WTC11 (cell line): ENCODE measurements around the gene RIPOR1. TPM values are rescaled to one million over a fixed set of nuclear protein-coding genes. Genes with fewer than 3 reads are reported as not detected.

Experiments used
- ATAC-seq: fragments of 200-7000 bp; cut with Tn5 transposase; 2 replicates; pipeline ENCODE4 v1.10.0; 2021; ENCODE audit warnings: mild to moderate bottlenecking, moderate library complexity
- CTCF ChIA-PET: fragments of 300-600 bp; sonication (Branson Sonifier 250); formaldehyde crosslinking; loops from one replicate; lab custom pipeline; 2021; ENCODE audit warnings: antibody characterized with exemption; lab: Charles Lee
- POLR2A ChIA-PET: fragments of 350-600 bp; sonication (Branson Sonifier 250); formaldehyde crosslinking; loops from one replicate; lab custom pipeline; 2021; ENCODE audit warnings: antibody characterized with exemption; lab: Charles Lee
- DNase-seq: peaks from one replicate; pipeline ENCODE4 v3.0.0; 2021; ENCODE audit warnings: low spot score
- H3K27ac Mint-ChIP-seq: 2 replicates; pipeline ENCODE4 v1.8.0; 2021; ENCODE audit warnings: mixed read lengths
- H3K27me3 Mint-ChIP-seq: 2 replicates; pipeline ENCODE4 v1.8.0; 2021; ENCODE audit warnings: low read depth, mild to moderate bottlenecking, moderate library complexity, mixed read lengths
- H3K36me3 Mint-ChIP-seq: 2 replicates; pipeline ENCODE4 v1.8.0; 2021; ENCODE audit warnings: mixed read lengths
- H3K4me1 Mint-ChIP-seq: 2 replicates; pipeline ENCODE4 v1.8.0; 2022; ENCODE audit warnings: mixed read lengths
- H3K4me3 Mint-ChIP-seq: 2 replicates; pipeline ENCODE4 v1.8.0; 2021; ENCODE audit warnings: mild to moderate bottlenecking, moderate library complexity, mixed read lengths
- H3K9me3 Mint-ChIP-seq: 2 replicates; pipeline ENCODE4 v1.8.0; 2021; ENCODE audit warnings: mixed read lengths
- CREM ChIP-seq: sonication (generic); formaldehyde crosslinking; IDR thresholded peaks from 2 replicates; pipeline ENCODE4 v1.8.1; 2022; ENCODE audit warnings: mild to moderate bottlenecking, missing genetic modification reagents, moderate library complexity
- ETV6 ChIP-seq: sonication (generic); formaldehyde crosslinking; IDR thresholded peaks from 2 replicates; pipeline ENCODE4 v1.8.1; 2022; ENCODE audit warnings: mild to moderate bottlenecking, missing genetic modification reagents
- GRHL2 ChIP-seq: fragments of 250-450 bp; sonication (Bioruptor Pico); IDR thresholded peaks from 2 replicates; pipeline ENCODE4 v1.8.0; 2022; ENCODE audit warnings: mild to moderate bottlenecking, moderate library complexity; ENCODE audit not compliant: insufficient replicate concordance, severe bottlenecking
- JAZF1 ChIP-seq: fragments of 250-450 bp; sonication (Bioruptor Pico); IDR thresholded peaks from 2 replicates; pipeline ENCODE4 v1.9.0; 2021; ENCODE audit warnings: moderate library complexity, mild to moderate bottlenecking, inconsistent platforms
- MXD4 ChIP-seq: fragments of 250-450 bp; sonication (Bioruptor Pico); IDR thresholded peaks from 2 replicates; pipeline ENCODE4 v1.8.0; 2021; ENCODE audit warnings: mild to moderate bottlenecking, moderate library complexity, borderline replicate concordance
- PRRX2 ChIP-seq: fragments of 250-450 bp; sonication (Bioruptor Pico); IDR thresholded peaks from 2 replicates; pipeline ENCODE4 v1.8.0; 2021; ENCODE audit warnings: mild to moderate bottlenecking
- TCF7 ChIP-seq: sonication (generic); formaldehyde crosslinking; IDR thresholded peaks from 2 replicates; pipeline ENCODE4 v1.8.0; 2022; ENCODE audit warnings: mild to moderate bottlenecking, low read depth, missing genetic modification reagents, moderate library complexity
- TEAD4 ChIP-seq: sonication (generic); formaldehyde crosslinking; IDR thresholded peaks from 2 replicates; pipeline ENCODE4 v1.8.0; 2022; ENCODE audit warnings: mild to moderate bottlenecking, missing genetic modification reagents
- ZNF121 ChIP-seq: sonication (generic); formaldehyde crosslinking; IDR thresholded peaks from 2 replicates; pipeline ENCODE4 v1.8.0; 2023; ENCODE audit warnings: missing genetic modification reagents
- ZNF396 ChIP-seq: fragments of 250-450 bp; sonication (Bioruptor Pico); IDR thresholded peaks from 2 replicates; pipeline ENCODE4 v1.8.0; 2021; ENCODE audit warnings: mild to moderate bottlenecking, moderate library complexity, borderline replicate concordance
- total RNA-seq: library from RNA; stranded (reverse); gene quantifications from 3 replicates; pipeline ENCODE4 v1.2.3, GENCODE V29; 2021
- TF ChIP-seq, protein P1 (sequence below): sonication (generic); formaldehyde crosslinking; IDR thresholded peaks from 2 replicates; pipeline ENCODE4 v1.8.0; 2023; ENCODE audit warnings: missing genetic modification reagents
- TF ChIP-seq, protein P2 (sequence below): sonication (generic); formaldehyde crosslinking; IDR thresholded peaks from 2 replicates; pipeline ENCODE4 v1.8.1; 2022; ENCODE audit warnings: missing genetic modification reagents, borderline replicate concordance
- TF ChIP-seq, protein P3 (sequence below): fragments of 200-600 bp; IDR thresholded peaks from 2 replicates; pipeline ENCODE4 v1.8.0; 2022; ENCODE audit warnings: antibody characterized with exemption
- TF ChIP-seq, protein P4 (sequence below): sonication (generic); formaldehyde crosslinking; IDR thresholded peaks from 2 replicates; pipeline ENCODE4 v1.8.1; 2023; ENCODE audit warnings: mild to moderate bottlenecking, missing genetic modification reagents
- TF ChIP-seq, protein P5 (sequence below): sonication (generic); formaldehyde crosslinking; IDR thresholded peaks from 2 replicates; pipeline ENCODE4 v1.8.0; 2023; ENCODE audit warnings: missing genetic modification reagents, mild to moderate bottlenecking, borderline replicate concordance
- TF ChIP-seq, protein P6 (sequence below): sonication (generic); formaldehyde crosslinking; IDR thresholded peaks from 2 replicates; pipeline ENCODE4 v1.8.0; 2022; ENCODE audit warnings: mild to moderate bottlenecking, missing genetic modification reagents
- TF ChIP-seq, protein P7 (sequence below): fragments of 250-450 bp; sonication (Bioruptor Pico); IDR thresholded peaks from 2 replicates; pipeline ENCODE4 v1.8.0; 2021; ENCODE audit warnings: mild to moderate bottlenecking
- TF ChIP-seq, protein P8 (sequence below): fragments of 250-450 bp; sonication (Bioruptor Pico); IDR thresholded peaks from 2 replicates; pipeline ENCODE4 v1.9.0; 2021; ENCODE audit warnings: mild to moderate bottlenecking
- TF ChIP-seq, protein P9 (sequence below): sonication (generic); formaldehyde crosslinking; IDR thresholded peaks from 2 replicates; pipeline ENCODE4 v1.8.1; 2022; ENCODE audit warnings: mild to moderate bottlenecking, missing genetic modification reagents, moderate library complexity, borderline replicate concordance
- TF ChIP-seq, protein P10 (sequence below): sonication (generic); formaldehyde crosslinking; IDR thresholded peaks from 2 replicates; pipeline ENCODE4 v1.8.1; 2023; ENCODE audit warnings: mild to moderate bottlenecking, missing genetic modification reagents

The RIPOR1 gene
- total RNA-seq, 1 experiment from 2014 or later, result 14.9 TPM

DNA sequence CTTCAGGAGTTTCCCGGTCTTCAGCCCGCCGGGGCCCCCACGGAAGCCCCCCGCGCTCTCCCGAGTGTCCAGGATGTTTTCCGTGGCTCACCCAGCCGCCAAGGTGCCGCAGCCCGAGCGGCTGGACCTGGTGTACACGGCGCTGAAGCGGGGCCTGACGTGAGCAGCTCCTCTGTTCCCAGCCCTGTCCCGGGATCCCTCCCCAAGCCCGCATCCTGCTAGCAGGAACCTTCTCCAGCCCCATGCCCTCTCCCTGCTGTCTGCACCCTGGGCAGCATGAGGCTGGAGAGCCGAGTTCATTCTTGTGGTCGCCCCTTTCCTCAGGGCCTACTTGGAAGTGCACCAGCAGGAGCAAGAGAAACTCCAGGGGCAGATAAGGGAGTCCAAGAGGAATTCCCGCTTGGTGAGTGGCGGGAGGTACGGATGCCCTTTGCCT lies 10.1 kb downstream of the RIPOR1 start (continued):
- TF ChIP-seq, protein P1, sequence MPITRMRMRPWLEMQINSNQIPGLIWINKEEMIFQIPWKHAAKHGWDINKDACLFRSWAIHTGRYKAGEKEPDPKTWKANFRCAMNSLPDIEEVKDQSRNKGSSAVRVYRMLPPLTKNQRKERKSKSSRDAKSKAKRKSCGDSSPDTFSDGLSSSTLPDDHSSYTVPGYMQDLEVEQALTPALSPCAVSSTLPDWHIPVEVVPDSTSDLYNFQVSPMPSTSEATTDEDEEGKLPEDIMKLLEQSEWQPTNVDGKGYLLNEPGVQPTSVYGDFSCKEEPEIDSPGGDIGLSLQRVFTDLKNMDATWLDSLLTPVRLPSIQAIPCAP, result no peak
- TF ChIP-seq, protein P2, sequence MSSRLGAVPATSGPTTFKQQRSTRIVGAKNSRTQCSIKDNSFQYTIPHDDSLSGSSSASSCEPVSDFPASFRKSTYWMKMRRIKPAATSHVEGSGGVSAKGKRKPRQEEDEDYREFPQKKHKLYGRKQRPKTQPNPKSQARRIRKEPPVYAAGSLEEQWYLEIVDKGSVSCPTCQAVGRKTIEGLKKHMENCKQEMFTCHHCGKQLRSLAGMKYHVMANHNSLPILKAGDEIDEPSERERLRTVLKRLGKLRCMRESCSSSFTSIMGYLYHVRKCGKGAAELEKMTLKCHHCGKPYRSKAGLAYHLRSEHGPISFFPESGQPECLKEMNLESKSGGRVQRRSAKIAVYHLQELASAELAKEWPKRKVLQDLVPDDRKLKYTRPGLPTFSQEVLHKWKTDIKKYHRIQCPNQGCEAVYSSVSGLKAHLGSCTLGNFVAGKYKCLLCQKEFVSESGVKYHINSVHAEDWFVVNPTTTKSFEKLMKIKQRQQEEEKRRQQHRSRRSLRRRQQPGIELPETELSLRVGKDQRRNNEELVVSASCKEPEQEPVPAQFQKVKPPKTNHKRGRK, result no peak
- TF ChIP-seq, protein P3, sequence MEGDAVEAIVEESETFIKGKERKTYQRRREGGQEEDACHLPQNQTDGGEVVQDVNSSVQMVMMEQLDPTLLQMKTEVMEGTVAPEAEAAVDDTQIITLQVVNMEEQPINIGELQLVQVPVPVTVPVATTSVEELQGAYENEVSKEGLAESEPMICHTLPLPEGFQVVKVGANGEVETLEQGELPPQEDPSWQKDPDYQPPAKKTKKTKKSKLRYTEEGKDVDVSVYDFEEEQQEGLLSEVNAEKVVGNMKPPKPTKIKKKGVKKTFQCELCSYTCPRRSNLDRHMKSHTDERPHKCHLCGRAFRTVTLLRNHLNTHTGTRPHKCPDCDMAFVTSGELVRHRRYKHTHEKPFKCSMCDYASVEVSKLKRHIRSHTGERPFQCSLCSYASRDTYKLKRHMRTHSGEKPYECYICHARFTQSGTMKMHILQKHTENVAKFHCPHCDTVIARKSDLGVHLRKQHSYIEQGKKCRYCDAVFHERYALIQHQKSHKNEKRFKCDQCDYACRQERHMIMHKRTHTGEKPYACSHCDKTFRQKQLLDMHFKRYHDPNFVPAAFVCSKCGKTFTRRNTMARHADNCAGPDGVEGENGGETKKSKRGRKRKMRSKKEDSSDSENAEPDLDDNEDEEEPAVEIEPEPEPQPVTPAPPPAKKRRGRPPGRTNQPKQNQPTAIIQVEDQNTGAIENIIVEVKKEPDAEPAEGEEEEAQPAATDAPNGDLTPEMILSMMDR, result no peak
- no peak for TF ChIP-seq JAZF1
- TF ChIP-seq MXD4 (CRISPR knock-in tag), result no peak
- TF ChIP-seq, protein P4, sequence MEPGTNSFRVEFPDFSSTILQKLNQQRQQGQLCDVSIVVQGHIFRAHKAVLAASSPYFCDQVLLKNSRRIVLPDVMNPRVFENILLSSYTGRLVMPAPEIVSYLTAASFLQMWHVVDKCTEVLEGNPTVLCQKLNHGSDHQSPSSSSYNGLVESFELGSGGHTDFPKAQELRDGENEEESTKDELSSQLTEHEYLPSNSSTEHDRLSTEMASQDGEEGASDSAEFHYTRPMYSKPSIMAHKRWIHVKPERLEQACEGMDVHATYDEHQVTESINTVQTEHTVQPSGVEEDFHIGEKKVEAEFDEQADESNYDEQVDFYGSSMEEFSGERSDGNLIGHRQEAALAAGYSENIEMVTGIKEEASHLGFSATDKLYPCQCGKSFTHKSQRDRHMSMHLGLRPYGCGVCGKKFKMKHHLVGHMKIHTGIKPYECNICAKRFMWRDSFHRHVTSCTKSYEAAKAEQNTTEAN (CRISPR knock-in tag), result no peak
- TF ChIP-seq ZNF396, result no peak
- TF ChIP-seq ZNF121, result no peak
- TF ChIP-seq GRHL2 (CRISPR knock-in tag), result no peak
- TF ChIP-seq ETV6 (CRISPR knock-in tag), result no peak

DNA sequence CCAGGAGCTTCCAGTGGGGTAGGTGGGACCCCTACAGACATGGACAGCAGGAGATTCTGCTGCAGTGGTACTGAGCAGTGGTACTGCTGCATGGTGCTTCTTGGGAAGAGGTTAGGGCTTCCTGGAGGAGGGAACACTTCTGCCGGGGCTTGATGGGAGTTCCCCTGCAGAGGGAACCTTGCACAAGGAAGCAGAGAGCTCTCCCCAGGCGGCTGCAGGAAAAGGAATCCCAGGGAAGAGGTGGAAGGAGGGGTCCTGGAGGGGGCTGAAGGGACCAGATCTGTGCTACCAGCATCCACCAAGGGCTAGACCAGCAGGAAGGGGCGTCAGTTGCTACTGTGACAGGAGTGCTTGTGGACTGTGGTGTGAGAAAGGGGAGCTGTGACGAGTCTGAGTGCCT lies 10.6 kb downstream of the RIPOR1 start:
- ChIA-PET CTCF (interaction anchor here (0.7 to 13.9 kb wide), 7 partner anchors 8 to 124 kb away, joined by 3 to 184 read pairs (median 6); partner anchors contain the start of genes CARMIL2 and RIPOR1), POLR2A (no interaction called here)
- H3K27me3 Mint-ChIP-seq, result peaks cover 82% of the 10 kb centered on the region
- H3K36me3 Mint-ChIP-seq, result peaks cover 2% of the 10 kb centered on the region; the same call in 1 of the 2 replicates
- peaks cover 14% of the 10 kb centered on the region for H3K4me1 Mint-ChIP-seq
- no peaks in the 10 kb centered on the region for H3K9me3 Mint-ChIP-seq
- ATAC-seq (no peak), DNase-seq (no peak)
- H3K4me3 Mint-ChIP-seq, result peak overlapping the region; percentile 63
- H3K27ac Mint-ChIP-seq, result no peak overlapping the region
- TF ChIP-seq, protein P5, sequence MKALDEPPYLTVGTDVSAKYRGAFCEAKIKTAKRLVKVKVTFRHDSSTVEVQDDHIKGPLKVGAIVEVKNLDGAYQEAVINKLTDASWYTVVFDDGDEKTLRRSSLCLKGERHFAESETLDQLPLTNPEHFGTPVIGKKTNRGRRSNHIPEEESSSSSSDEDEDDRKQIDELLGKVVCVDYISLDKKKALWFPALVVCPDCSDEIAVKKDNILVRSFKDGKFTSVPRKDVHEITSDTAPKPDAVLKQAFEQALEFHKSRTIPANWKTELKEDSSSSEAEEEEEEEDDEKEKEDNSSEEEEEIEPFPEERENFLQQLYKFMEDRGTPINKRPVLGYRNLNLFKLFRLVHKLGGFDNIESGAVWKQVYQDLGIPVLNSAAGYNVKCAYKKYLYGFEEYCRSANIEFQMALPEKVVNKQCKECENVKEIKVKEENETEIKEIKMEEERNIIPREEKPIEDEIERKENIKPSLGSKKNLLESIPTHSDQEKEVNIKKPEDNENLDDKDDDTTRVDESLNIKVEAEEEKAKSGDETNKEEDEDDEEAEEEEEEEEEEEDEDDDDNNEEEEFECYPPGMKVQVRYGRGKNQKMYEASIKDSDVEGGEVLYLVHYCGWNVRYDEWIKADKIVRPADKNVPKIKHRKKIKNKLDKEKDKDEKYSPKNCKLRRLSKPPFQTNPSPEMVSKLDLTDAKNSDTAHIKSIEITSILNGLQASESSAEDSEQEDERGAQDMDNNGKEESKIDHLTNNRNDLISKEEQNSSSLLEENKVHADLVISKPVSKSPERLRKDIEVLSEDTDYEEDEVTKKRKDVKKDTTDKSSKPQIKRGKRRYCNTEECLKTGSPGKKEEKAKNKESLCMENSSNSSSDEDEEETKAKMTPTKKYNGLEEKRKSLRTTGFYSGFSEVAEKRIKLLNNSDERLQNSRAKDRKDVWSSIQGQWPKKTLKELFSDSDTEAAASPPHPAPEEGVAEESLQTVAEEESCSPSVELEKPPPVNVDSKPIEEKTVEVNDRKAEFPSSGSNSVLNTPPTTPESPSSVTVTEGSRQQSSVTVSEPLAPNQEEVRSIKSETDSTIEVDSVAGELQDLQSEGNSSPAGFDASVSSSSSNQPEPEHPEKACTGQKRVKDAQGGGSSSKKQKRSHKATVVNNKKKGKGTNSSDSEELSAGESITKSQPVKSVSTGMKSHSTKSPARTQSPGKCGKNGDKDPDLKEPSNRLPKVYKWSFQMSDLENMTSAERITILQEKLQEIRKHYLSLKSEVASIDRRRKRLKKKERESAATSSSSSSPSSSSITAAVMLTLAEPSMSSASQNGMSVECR (CRISPR knock-in tag), result no peak
- TF ChIP-seq, protein P6, sequence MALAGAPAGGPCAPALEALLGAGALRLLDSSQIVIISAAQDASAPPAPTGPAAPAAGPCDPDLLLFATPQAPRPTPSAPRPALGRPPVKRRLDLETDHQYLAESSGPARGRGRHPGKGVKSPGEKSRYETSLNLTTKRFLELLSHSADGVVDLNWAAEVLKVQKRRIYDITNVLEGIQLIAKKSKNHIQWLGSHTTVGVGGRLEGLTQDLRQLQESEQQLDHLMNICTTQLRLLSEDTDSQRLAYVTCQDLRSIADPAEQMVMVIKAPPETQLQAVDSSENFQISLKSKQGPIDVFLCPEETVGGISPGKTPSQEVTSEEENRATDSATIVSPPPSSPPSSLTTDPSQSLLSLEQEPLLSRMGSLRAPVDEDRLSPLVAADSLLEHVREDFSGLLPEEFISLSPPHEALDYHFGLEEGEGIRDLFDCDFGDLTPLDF (CRISPR knock-in tag), result no peak
- TF ChIP-seq, protein P7, sequence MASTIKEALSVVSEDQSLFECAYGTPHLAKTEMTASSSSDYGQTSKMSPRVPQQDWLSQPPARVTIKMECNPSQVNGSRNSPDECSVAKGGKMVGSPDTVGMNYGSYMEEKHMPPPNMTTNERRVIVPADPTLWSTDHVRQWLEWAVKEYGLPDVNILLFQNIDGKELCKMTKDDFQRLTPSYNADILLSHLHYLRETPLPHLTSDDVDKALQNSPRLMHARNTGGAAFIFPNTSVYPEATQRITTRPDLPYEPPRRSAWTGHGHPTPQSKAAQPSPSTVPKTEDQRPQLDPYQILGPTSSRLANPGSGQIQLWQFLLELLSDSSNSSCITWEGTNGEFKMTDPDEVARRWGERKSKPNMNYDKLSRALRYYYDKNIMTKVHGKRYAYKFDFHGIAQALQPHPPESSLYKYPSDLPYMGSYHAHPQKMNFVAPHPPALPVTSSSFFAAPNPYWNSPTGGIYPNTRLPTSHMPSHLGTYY (CRISPR knock-in tag), result no peak
- TF ChIP-seq, protein P8, sequence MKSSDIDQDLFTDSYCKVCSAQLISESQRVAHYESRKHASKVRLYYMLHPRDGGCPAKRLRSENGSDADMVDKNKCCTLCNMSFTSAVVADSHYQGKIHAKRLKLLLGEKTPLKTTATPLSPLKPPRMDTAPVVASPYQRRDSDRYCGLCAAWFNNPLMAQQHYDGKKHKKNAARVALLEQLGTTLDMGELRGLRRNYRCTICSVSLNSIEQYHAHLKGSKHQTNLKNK (CRISPR knock-in tag), result no peak
- TF ChIP-seq, protein P9, sequence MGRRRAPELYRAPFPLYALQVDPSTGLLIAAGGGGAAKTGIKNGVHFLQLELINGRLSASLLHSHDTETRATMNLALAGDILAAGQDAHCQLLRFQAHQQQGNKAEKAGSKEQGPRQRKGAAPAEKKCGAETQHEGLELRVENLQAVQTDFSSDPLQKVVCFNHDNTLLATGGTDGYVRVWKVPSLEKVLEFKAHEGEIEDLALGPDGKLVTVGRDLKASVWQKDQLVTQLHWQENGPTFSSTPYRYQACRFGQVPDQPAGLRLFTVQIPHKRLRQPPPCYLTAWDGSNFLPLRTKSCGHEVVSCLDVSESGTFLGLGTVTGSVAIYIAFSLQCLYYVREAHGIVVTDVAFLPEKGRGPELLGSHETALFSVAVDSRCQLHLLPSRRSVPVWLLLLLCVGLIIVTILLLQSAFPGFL, result no peak
- TF ChIP-seq PRRX2 (CRISPR knock-in tag), result no peak
- no peak for TF ChIP-seq TEAD4
- no peak for TF ChIP-seq CREM (CRISPR knock-in tag)
- TF ChIP-seq ZNF396, result no peak
- no peak for TF ChIP-seq TCF7 (CRISPR knock-in tag)
- TF ChIP-seq, protein P10, sequence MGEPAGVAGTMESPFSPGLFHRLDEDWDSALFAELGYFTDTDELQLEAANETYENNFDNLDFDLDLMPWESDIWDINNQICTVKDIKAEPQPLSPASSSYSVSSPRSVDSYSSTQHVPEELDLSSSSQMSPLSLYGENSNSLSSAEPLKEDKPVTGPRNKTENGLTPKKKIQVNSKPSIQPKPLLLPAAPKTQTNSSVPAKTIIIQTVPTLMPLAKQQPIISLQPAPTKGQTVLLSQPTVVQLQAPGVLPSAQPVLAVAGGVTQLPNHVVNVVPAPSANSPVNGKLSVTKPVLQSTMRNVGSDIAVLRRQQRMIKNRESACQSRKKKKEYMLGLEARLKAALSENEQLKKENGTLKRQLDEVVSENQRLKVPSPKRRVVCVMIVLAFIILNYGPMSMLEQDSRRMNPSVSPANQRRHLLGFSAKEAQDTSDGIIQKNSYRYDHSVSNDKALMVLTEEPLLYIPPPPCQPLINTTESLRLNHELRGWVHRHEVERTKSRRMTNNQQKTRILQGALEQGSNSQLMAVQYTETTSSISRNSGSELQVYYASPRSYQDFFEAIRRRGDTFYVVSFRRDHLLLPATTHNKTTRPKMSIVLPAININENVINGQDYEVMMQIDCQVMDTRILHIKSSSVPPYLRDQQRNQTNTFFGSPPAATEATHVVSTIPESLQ (CRISPR knock-in tag), result no peak
